ENCODE results near the gene IFIT1B. TPM values are rescaled to one million over a fixed set of nuclear protein-coding genes. Genes with fewer than 3 reads are reported as not detected.

Gene IFIT1B
- total and polyA plus RNA-seq, 12 donors, result 0.21 TPM; not detected in 11

DNA sequence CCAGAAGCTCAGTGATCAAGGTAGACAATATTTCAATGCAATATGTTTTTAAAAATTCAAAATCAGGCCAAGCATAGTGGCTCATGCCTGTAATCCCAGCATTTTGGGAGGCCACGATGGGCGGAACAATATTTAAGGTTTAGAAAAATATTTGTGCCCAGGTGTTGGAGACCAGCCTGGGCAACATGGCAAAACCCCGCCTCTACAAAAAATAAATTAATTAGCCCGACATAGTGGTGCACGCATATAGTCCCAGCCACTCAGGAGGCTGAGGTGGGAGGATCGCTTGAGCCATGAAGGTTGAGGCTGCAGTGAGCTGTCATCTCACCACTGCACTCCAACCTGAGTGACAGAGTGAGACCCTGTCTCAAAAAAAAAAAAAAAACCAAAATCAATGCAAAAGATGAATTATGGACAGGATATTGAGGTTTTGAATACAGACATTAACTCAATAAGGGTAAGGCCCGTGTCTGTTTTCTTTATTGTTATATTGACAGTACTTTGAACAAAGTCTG lies 35.6 kb downstream of the IFIT1B start:
- H3K4me3 ChIP-seq, result peak overlapping the region in 8 of 10 donors; percentile 73 to 97 (median 89)
- H3K27me3 ChIP-seq, result no peaks in the 10 kb centered on the region
- DNase-seq (no peak), ATAC-seq (no peak)
- H3K9me3 ChIP-seq, result peaks cover 0 to 4% (median 0%) of the 10 kb centered on the region in 11 donors
- WGBS, 2 donors, result 84 to 85% methylated on average over 7 of the region's 7 CpGs
- intact Hi-C loops (cut with DNase I), result loop anchor here in 1 of 10 donors (5.0 kb wide), 1 partner anchor 86 kb away; the partner anchor contains the start of gene IFIT3
- TF ChIP-seq, protein P1, sequence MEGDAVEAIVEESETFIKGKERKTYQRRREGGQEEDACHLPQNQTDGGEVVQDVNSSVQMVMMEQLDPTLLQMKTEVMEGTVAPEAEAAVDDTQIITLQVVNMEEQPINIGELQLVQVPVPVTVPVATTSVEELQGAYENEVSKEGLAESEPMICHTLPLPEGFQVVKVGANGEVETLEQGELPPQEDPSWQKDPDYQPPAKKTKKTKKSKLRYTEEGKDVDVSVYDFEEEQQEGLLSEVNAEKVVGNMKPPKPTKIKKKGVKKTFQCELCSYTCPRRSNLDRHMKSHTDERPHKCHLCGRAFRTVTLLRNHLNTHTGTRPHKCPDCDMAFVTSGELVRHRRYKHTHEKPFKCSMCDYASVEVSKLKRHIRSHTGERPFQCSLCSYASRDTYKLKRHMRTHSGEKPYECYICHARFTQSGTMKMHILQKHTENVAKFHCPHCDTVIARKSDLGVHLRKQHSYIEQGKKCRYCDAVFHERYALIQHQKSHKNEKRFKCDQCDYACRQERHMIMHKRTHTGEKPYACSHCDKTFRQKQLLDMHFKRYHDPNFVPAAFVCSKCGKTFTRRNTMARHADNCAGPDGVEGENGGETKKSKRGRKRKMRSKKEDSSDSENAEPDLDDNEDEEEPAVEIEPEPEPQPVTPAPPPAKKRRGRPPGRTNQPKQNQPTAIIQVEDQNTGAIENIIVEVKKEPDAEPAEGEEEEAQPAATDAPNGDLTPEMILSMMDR (IDR thresholded peaks at IDR 0.05), result no peak
- peaks cover 0 to 59% (median 32%) of the 10 kb centered on the region in 9 donors for H3K4me1 ChIP-seq
- peaks cover 0 to 17% (median 3%) of the 10 kb centered on the region in 9 donors for H3K36me3 ChIP-seq
- H3K27ac ChIP-seq, result peak overlapping the region in 9 of 10 donors; percentile 87 to 99 (median 97)

DNA sequence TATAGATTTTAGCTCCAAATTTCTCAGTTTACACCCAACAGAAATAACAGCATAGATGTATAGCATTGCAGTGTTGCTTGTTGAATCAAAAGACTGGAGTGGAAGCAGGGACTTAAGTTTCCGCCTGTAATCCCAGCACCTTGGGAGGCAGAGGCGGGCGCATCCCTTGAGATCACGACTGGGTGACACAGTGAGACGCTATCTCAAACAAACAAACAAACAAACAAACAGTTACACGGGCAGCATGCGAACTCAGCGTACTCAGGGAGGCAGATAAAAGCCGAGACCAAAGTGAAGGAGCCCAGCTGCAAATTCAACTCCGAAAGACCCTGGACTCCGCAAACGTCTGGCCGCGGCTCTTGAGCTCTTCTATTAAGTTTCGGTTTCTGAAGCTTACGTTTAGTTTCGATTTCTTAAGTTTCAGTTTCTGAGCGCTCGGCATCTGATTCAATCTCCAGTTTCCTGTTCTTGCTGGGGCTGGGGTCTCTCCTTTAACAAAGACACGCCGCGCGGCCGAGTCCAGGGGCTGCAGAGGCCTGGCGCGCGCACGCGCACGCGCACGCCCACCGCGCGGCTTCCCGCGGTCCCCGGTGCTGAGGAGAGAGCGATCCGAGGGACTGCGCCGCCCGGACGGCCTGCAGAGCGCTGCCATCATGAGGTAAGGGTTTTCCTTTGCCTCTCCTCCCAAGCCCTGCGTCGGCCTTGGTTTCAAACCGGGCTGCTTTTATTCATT lies 36.5 kb downstream of the IFIT1B start, which contains the start of gene IFIT5:
TSS of gene IFIT5 (plus strand) at position 423 of the 733 bp plus-strand sequence. CDS start at position 654, 231 bp downstream.
- H3K4me1 ChIP-seq, result peaks cover 0 to 68% (median 41%) of the 10 kb centered on the region in 9 donors
- peaks cover 0 to 4% (median 0%) of the 10 kb centered on the region in 11 donors for H3K9me3 ChIP-seq
- intact Hi-C loops (cut with DNase I), result loop anchor here in 1 of 10 donors (2.0 to 5.0 kb wide), 3 partner anchors 22 to 87 kb away; partner anchors contain the start of genes IFIT1 and IFIT3
- peak within 1 kb of the TSS; percentile 87 to 99 (median 97) for H3K27ac ChIP-seq
- H3K36me3 ChIP-seq, result peaks cover 0 to 22% (median 8%) of the 10 kb centered on the region in 9 donors
- ATAC-seq (peak; percentile 92 to 98 (median 94)), DNase-seq (peak; percentile 71 to 80)
- TF ChIP-seq, protein P1 (IDR thresholded peaks at IDR 0.05), result peak in 2 of 9 donors; percentile 9 to 18
- H3K27me3 ChIP-seq, result no peaks in the 10 kb centered on the region
- peak within 1 kb of the TSS; percentile 63 to 97 (median 89) for H3K4me3 ChIP-seq
- WGBS, 2 donors, result 0 to 1% methylated on average over 48 of the region's 48 CpGs

DNA sequence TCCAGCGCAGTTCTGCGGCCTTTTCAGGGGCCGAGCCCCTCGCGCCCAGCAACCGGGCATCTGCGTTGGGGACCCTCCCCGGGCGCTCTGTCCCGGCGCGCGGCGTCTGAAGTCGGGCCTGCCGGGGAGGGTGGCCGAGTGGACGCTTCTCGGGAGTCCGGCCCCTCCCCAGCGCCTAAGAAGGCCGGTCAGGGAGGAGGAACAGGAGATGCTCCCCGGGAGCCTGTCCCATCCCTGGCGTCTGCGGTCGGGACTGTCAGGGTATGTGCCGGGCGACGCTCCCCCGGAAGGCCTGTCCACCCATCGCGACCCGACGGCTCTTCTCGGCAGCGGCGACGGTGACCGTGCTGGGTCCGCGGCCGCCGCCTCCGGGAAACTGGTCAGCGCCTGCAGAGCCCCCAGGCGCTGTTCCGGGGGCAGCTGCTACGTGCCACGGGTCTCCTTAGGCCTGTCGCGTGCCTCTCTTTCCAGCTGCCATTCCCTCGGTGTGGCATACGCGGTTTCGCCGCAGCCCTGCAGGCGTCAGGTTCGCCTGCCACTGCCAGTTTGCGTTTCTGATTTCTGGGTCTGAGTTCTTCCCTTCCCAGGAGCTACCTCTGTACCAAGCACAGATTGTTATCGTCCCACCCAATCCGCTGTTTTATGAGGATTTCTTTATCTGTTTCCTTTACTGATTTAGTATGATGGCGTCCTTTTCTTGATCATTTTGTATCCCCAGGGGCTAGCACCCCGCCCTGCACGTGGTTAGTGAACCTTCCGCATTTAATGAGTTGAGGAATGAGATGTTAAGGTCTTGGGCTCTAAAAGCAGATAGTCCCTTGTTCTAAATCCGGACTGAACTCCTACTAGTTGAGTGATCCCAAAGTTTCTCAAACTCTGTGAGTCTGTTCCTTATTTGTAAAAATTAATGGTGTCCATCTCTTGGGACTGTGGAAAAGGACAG lies 37.3 kb downstream of the IFIT1B start:
- H3K4me3 ChIP-seq, result peak overlapping the region; percentile 63 to 97 (median 89)
- TF ChIP-seq, protein P1 (IDR thresholded peaks at IDR 0.05), result peak in 1 of 9 donors; percentile 2
- 2 to 3% methylated on average over 65 to 66 of the region's 66 CpGs for WGBS, 2 donors
- intact Hi-C loops (cut with DNase I), result loop anchor here in 2 of 10 donors (2.0 to 5.0 kb wide), 4 partner anchors 22 to 373 kb away; partner anchors contain the start of genes IFIT1 (in 1 of the 2) and IFIT3 (in 1 of the 2)
- DNase-seq, result peak; percentile 47 to 59
- peaks cover 0 to 75% (median 48%) of the 10 kb centered on the region in 9 donors for H3K4me1 ChIP-seq
- peaks cover 0 to 4% (median 0%) of the 10 kb centered on the region in 11 donors for H3K9me3 ChIP-seq
- peak overlapping the region; percentile 87 to 99 (median 97) for H3K27ac ChIP-seq
- no peaks in the 10 kb centered on the region for H3K27me3 ChIP-seq
- peak; percentile 72 to 86 (median 78) for ATAC-seq
- peaks cover 0 to 28% (median 8%) of the 10 kb centered on the region in 9 donors for H3K36me3 ChIP-seq
